GM18951 (cell line): Measurements from ENCODE around the gene PPIP5K2.

Experiments
- POLR2A ChIP-seq: IDR thresholded peaks from 4 replicates; pipeline ENCODE4 v1.6.1; 2011; ENCODE audit warnings: mild to moderate bottlenecking; ENCODE audit not compliant: insufficient read length, insufficient read depth; ENCODE audit errors: extremely low read depth
- in situ Hi-C: fragments of 300-500 bp; cut with MboI; formaldehyde crosslinking; loops from one replicate; pipeline ENCODE4 v1.12.0; 2022; ENCODE audit warnings: low sequenced_read_pairs, mixed read lengths, inconsistent platforms; ENCODE audit not compliant: unreplicated experiment

The PPIP5K2 gene

GRCh38 chr5:103133231-103133630, 13.1 kb downstream of the PPIP5K2 start:
- no peak for TF ChIP-seq POLR2A
- in situ Hi-C loops, result loop anchor here (25.0 kb wide), 2 partner anchors 371 to 546 kb away; partner anchors contain the start of gene PAM

GRCh38 chr5:103135461-103135860, 15.4 kb downstream of the PPIP5K2 start:
- TF ChIP-seq POLR2A, result no peak
- in situ Hi-C loops, result loop anchor here (25.0 kb wide), 2 partner anchors 373 to 548 kb away; partner anchors contain the start of gene PAM

- in situ Hi-C loops, result loop anchor here (25.0 kb wide), 2 partner anchors 376 to 551 kb away; partner anchors contain the start of gene PAM
- no peak for TF ChIP-seq POLR2A
Measured at GRCh38 chr5:103138202-103138690, 18.1 kb downstream of the PPIP5K2 start.

GRCh38 chr5:103139264-103139865, 19.3 kb downstream of the PPIP5K2 start:
- no peak for TF ChIP-seq POLR2A
- in situ Hi-C loops, result loop anchor here (25.0 kb wide), 2 partner anchors 377 to 552 kb away; partner anchors contain the start of gene PAM

GRCh38 chr5:103142132-103142531, 22.0 kb downstream of the PPIP5K2 start:
- in situ Hi-C loops, result loop anchor here (25.0 kb wide), 2 partner anchors 380 to 555 kb away; partner anchors contain the start of gene PAM

DNA sequence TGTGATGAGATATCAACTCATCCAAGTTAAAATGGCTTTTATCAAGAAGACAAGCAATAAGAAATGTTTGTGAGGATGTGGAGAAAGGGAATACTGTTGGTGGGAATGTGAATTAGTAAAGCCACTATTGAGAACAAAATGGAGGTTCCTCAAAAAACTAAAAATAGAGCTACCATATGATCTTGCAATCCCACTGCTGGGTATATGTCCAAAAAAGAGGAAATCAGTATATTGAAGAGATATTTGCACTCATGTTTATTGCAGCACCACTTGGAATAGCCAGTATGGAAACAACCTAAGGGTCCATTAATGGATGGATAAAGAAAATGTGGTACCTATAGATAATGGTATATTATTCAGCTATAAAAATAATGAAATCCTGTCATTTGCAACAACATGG, 25.1 kb downstream of the PPIP5K2 start:
- in situ Hi-C loops, result loop anchor here (25.0 kb wide), 2 partner anchors 383 to 558 kb away; partner anchors contain the start of gene PAM
- TF ChIP-seq POLR2A, result no peak

DNA sequence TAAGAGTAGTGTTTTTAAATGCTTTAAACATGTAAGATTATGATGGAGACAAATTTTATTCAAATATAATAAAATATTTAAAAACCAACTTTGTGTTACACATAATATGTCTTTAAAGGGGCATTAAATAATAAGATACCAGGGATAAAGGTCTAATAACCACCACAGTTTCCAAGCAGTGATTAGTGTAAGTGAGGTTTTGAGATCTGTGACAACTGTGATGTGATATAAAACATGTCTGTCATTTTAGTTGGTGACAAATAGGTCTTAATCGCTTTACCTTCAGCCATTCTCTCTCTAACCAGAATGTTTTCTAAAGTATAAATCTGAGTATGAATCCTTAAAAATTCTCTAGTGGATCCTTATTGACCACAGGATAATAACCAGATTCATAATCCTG, 28.1 kb downstream of the PPIP5K2 start:
- in situ Hi-C loops, result loop anchor here (25.0 kb wide), 2 partner anchors 386 to 561 kb away; partner anchors contain the start of gene PAM
- no peak for TF ChIP-seq POLR2A

GRCh38 chr5:103151156-103151555, 31.1 kb downstream of the PPIP5K2 start:
- TF ChIP-seq POLR2A, result no peak
- in situ Hi-C loops, result no loop called here

- in situ Hi-C loops, result no loop called here
- TF ChIP-seq POLR2A, result no peak
Measured at GRCh38 chr5:103166706-103167105, 46.6 kb downstream of the PPIP5K2 start.

- in situ Hi-C loops, result no loop called here
Measured at GRCh38 chr5:103174147-103174546, 54.0 kb downstream of the PPIP5K2 start.

GRCh38 chr5:103177543-103177942, 57.4 kb downstream of the PPIP5K2 start:
- in situ Hi-C loops, result no loop called here

More at GRCh38 chr5:103174147-103174546, 54.0 kb downstream of the PPIP5K2 start:
- no peak for TF ChIP-seq POLR2A

GRCh38 chr5:103178167-103178566, 58.1 kb downstream of the PPIP5K2 start:
- TF ChIP-seq POLR2A, result no peak
- in situ Hi-C loops, result no loop called here

More at GRCh38 chr5:103177543-103177942, 57.4 kb downstream of the PPIP5K2 start:
- no peak for TF ChIP-seq POLR2A

- no peak for TF ChIP-seq POLR2A
- in situ Hi-C loops, result no loop called here
Measured at GRCh38 chr5:103186152-103186551, 66.1 kb downstream of the PPIP5K2 start.

DNA sequence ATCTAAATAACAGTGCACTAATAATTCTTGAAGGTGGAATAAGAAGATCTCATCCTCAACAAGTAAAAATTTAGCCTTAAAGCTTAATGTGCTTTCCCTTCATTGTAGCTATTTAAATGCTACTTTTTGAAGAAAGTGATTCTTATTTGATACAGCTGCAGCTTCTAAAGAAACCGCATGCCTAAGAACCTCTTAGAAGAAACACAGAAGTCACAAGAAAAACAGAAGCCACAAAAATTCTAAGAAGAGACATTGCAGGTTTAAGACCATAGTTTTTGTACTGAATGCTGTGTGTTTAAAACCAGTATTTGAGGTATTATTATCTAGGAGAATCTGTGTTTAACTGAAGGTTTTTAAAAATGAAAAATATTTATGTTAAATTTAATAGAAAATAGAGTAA, 68.3 kb downstream of the PPIP5K2 start:
- in situ Hi-C loops, result no loop called here
- TF ChIP-seq POLR2A, result no peak
